ENCODE measurements around the gene PRKCQ.

PRKCQ gene

GRCh38 chr10:6410830-6411229, 169.2 kb downstream of the PRKCQ start:
- no peak overlapping the region for H3K4me3 ChIP-seq (ENCODE audit: low read depth, low read length)
- no peak for TF ChIP-seq CTCF (IDR thresholded peaks at IDR 0.05; ENCODE audit: low read depth, low read length)

DNA sequence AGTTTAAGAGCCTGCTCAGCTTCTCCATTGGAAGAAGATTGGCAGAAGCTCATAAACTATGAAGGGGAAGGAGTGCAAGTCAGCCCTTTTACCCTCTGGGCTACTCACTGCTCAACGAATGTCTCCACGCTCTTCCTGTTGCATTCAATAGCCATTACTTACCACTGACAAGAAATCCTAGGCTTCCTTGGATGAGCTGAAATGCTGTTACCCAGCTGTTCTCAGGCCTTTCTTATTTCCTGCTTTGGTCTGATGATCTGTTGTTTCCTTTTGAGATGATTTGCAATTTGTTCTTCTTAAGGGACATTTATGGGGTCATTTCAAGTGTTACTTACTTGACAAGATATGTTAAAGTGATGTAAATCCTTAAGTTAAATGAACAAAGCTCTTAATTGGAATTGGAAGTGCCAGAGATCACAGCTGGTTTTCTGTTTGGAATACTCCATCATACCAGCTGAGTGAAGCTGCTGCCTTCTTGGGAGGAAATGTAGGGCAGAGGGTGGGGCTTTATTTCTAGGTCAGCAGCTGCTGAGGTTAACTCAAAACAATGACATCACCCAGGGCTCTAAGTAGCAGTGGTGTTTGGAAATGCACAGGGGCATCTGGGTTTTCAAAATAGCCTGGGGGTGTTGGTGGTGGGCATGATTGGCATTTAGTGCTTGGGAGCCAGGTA, 170.0 kb downstream of the PRKCQ start:
- no peak overlapping the region for H3K4me3 ChIP-seq (ENCODE audit: low read depth, low read length)
- no peak for TF ChIP-seq CTCF (IDR thresholded peaks at IDR 0.05; ENCODE audit: low read depth, low read length)

DNA sequence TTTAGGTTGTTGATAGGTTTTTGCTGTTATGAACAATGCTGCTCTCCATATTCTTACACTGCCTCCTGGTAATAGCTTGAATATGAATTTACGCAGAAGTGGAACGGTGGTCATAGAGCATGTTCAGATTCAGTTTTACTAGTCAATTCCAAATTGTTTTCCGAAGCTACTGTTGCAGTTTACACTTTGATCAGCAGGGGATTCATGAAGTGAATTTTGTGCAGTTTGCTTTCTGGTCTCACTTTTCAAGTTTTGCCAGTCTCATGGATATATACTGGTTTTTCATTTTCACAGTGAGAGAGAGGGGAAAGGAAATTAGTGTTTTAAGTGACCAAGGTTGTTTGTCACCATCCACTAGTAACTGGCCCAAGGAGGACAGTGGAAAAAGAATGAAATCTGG, 171.3 kb downstream of the PRKCQ start:
- TF ChIP-seq CTCF (IDR thresholded peaks at IDR 0.05; ENCODE audit: low read depth, low read length) = no peak
- no peak overlapping the region for H3K4me3 ChIP-seq (ENCODE audit: low read depth, low read length)

DNA sequence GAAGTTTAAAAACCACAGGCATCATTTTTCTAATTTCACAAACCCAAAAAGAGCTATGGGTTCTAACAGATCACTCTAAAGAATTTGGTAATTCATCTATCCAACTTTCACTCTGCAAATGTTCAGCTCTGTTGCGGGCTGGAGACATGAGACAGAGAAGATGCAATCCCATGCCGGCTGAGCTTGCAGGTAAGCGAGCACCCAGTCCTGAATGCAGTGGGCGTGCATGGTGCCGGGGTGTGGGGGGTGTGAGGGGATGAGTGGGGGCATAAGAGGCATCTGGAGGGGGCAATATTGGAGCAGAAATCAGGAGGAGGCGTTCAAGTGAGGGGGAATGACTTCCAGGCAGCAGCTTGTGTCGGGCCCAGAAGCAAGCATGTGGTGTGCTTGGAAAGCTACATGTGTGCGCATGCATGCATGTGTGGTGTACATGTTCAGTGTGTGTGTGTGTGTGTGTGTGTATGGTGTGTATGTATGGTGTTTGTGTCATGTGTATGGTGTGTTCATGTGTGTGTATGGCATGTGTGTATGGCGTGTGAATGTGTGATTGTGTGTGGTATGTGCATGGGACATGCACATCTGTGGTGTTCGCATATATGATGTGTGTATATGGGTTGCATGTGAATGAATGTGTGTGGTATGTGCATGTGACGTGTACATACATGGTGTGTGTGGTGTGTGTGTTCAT, 172.9 kb downstream of the PRKCQ start:
- TF ChIP-seq CTCF (IDR thresholded peaks at IDR 0.05; ENCODE audit: low read depth, low read length) = no peak
- no peak overlapping the region for H3K4me3 ChIP-seq (ENCODE audit: low read depth, low read length)

- no peak for TF ChIP-seq CTCF (IDR thresholded peaks at IDR 0.05; ENCODE audit: low read depth, low read length)
- no peak overlapping the region for H3K4me3 ChIP-seq (ENCODE audit: low read depth, low read length)
Observed at GRCh38 chr10:6406220-6407033, 173.6 kb downstream of the PRKCQ start.

- no peak for TF ChIP-seq CTCF (IDR thresholded peaks at IDR 0.05; ENCODE audit: low read depth, low read length)
Observed at GRCh38 chr10:6405713-6406112, 174.4 kb downstream of the PRKCQ start.

More at GRCh38 chr10:6405713-6406112, 174.4 kb downstream of the PRKCQ start:
- H3K4me3 ChIP-seq (ENCODE audit: low read depth, low read length) = no peak overlapping the region
